ENCODE measurements around the gene KLHL2. TPM values are rescaled to one million over a fixed set of nuclear protein-coding genes. Genes with fewer than 3 reads are reported as not detected.
"Not testable (repeated sequence)": the region's sequence is repeated elsewhere in the genome, so short reads cannot be mapped to it uniquely, and the experiment has no call there.

The KLHL2 gene
- total RNA-seq, 2 donors from 2014 or later: 32.1 to 35.1 TPM

GRCh38 chr4:165244148-165244547, 36.8 kb downstream of the KLHL2 start:
- DNase-seq (ENCODE audit: low spot score in 2 of 2); H3K9me3 Mint-ChIP-seq; ATAC-seq; H3K27ac Mint-ChIP-seq: not testable (repeated sequence)
- H3K36me3 Mint-ChIP-seq: peaks cover 3 to 38% of the 10 kb centered on the region in 2 donors

GRCh38 chr4:165244587-165245186, 37.3 kb downstream of the KLHL2 start:
- H3K9me3 Mint-ChIP-seq; DNase-seq (ENCODE audit: low spot score in 2 of 2); H3K27ac Mint-ChIP-seq; ATAC-seq: not testable (repeated sequence)
- H3K36me3 Mint-ChIP-seq: peaks cover 0 to 35% of the 10 kb centered on the region in 2 donors

GRCh38 chr4:165248102-165248501, 40.7 kb downstream of the KLHL2 start:
- DNase-seq (ENCODE audit: low spot score in 2 of 2): no peak
- H3K36me3 Mint-ChIP-seq: peaks cover 0 to 29% of the 10 kb centered on the region in 2 donors
- no peak overlapping the region for H3K27ac Mint-ChIP-seq
- no peaks in the 10 kb centered on the region for H3K9me3 Mint-ChIP-seq
- peak; percentile 63 to 66 for ATAC-seq

GRCh38 chr4:165248904-165249303, 41.5 kb downstream of the KLHL2 start:
- not testable (repeated sequence) for H3K9me3 Mint-ChIP-seq; DNase-seq (ENCODE audit: low spot score in 2 of 2)
- ATAC-seq: peak; percentile 75 to 87
- Mint-ChIP-seq H3K36me3 (peaks cover 0 to 21% of the 10 kb centered on the region in 2 donors), H3K27ac (peak overlapping the region; percentile 32 to 39)

- ATAC-seq, H3K9me3 Mint-ChIP-seq, H3K36me3 Mint-ChIP-seq: not testable (repeated sequence)
These were observed 47.4 kb downstream of the KLHL2 start for GRCh38 chr4:165254771-165255170.

GRCh38 chr4:165255439-165255838, 48.1 kb downstream of the KLHL2 start:
- not testable (repeated sequence) for H3K9me3 Mint-ChIP-seq, H3K36me3 Mint-ChIP-seq
- DNase-seq (ENCODE audit: low spot score in 2 of 2) (peak; percentile 61 to 68), ATAC-seq (peak; percentile 96 to 98)
- H3K27ac Mint-ChIP-seq: peak overlapping the region; percentile 92 to 99

More at GRCh38 chr4:165254771-165255170, 47.4 kb downstream of the KLHL2 start:
- not testable (repeated sequence) for DNase-seq (ENCODE audit: low spot score in 2 of 2)
- H3K27ac Mint-ChIP-seq: peak overlapping the region; percentile 92 to 99

GRCh38 chr4:165256074-165256659, 48.8 kb downstream of the KLHL2 start:
- H3K9me3 Mint-ChIP-seq; H3K36me3 Mint-ChIP-seq; DNase-seq (ENCODE audit: low spot score in 2 of 2): not testable (repeated sequence)
- ATAC-seq: peak; percentile 40 to 63
- peak overlapping the region; percentile 92 to 99 for H3K27ac Mint-ChIP-seq

- not testable (repeated sequence) for H3K27ac Mint-ChIP-seq; DNase-seq (ENCODE audit: low spot score in 2 of 2); ATAC-seq; H3K36me3 Mint-ChIP-seq; H3K9me3 Mint-ChIP-seq
These were observed 52.4 kb downstream of the KLHL2 start for GRCh38 chr4:165259776-165260175.

- ATAC-seq; H3K9me3 Mint-ChIP-seq; DNase-seq (ENCODE audit: low spot score in 2 of 2); H3K27ac Mint-ChIP-seq: not testable (repeated sequence)
- H3K36me3 Mint-ChIP-seq: peaks cover 0 to 19% of the 10 kb centered on the region in 2 donors
These were observed 54.9 kb downstream of the KLHL2 start for GRCh38 chr4:165262306-165262705.

- Mint-ChIP-seq H3K27ac (peak overlapping the region in 1 of 2 donors; percentile 68), H3K36me3 (peaks cover 4 to 21% of the 10 kb centered on the region in 2 donors)
- not testable (repeated sequence) for ATAC-seq; H3K9me3 Mint-ChIP-seq; DNase-seq (ENCODE audit: low spot score in 2 of 2)
These were observed 56.1 kb downstream of the KLHL2 start for GRCh38 chr4:165263466-165263865.

GRCh38 chr4:165269931-165270330, 62.6 kb downstream of the KLHL2 start:
- DNase-seq (ENCODE audit: low spot score in 2 of 2); H3K27ac Mint-ChIP-seq; ATAC-seq: not testable (repeated sequence)
- peaks cover 24 to 55% of the 10 kb centered on the region in 2 donors for H3K36me3 Mint-ChIP-seq
- peaks cover 0 to 13% of the 10 kb centered on the region in 2 donors for H3K9me3 Mint-ChIP-seq

- not testable (repeated sequence) for ATAC-seq; H3K27ac Mint-ChIP-seq; DNase-seq (ENCODE audit: low spot score in 2 of 2)
- Mint-ChIP-seq H3K36me3 (peaks cover 24 to 41% of the 10 kb centered on the region in 2 donors), H3K9me3 (peaks cover 0 to 13% of the 10 kb centered on the region in 2 donors)
These were observed 66.1 kb downstream of the KLHL2 start for GRCh38 chr4:165273443-165273842.

- not testable (repeated sequence) for DNase-seq (ENCODE audit: low spot score in 2 of 2); ATAC-seq; H3K9me3 Mint-ChIP-seq; H3K27ac Mint-ChIP-seq
- peaks cover 18 to 37% of the 10 kb centered on the region in 2 donors for H3K36me3 Mint-ChIP-seq
These were observed 68.0 kb downstream of the KLHL2 start for GRCh38 chr4:165275357-165275756.

- peaks cover 20 to 35% of the 10 kb centered on the region in 2 donors for H3K36me3 Mint-ChIP-seq
- peak overlapping the region in 1 of 2 donors; percentile 6 for H3K27ac Mint-ChIP-seq
- not testable (repeated sequence) for H3K9me3 Mint-ChIP-seq; ATAC-seq; DNase-seq (ENCODE audit: low spot score in 2 of 2)
These were observed 72.2 kb downstream of the KLHL2 start for GRCh38 chr4:165279531-165279930.

GRCh38 chr4:165284697-165285096, 77.3 kb downstream of the KLHL2 start:
- H3K9me3 Mint-ChIP-seq; ATAC-seq; DNase-seq (ENCODE audit: low spot score in 2 of 2); H3K27ac Mint-ChIP-seq: not testable (repeated sequence)
- H3K36me3 Mint-ChIP-seq: peaks cover 14 to 44% of the 10 kb centered on the region in 2 donors

- H3K36me3 Mint-ChIP-seq: peaks cover 12 to 36% of the 10 kb centered on the region in 2 donors
- H3K27ac Mint-ChIP-seq: peak overlapping the region in 1 of 2 donors; percentile 26
- ATAC-seq: peak; percentile 56 to 63
- DNase-seq (ENCODE audit: low spot score in 2 of 2); H3K9me3 Mint-ChIP-seq: not testable (repeated sequence)
These were observed 79.4 kb downstream of the KLHL2 start for GRCh38 chr4:165286619-165287340.

GRCh38 chr4:165288226-165288625, 80.9 kb downstream of the KLHL2 start:
- Mint-ChIP-seq H3K27ac (peak overlapping the region in 1 of 2 donors; percentile 40), H3K9me3 (no peaks in the 10 kb centered on the region), H3K36me3 (peaks cover 8 to 23% of the 10 kb centered on the region in 2 donors)
- no peak for DNase-seq (ENCODE audit: low spot score in 2 of 2)
- ATAC-seq: no peak

All from activated naive CD4-positive, alpha-beta T cell treated with anti-CD3 and anti-CD28 coated beads, Interleukin-2, amount 50 U/mL, for 72 hours (primary cell).